Colon (tissue), 2 donors: ENCODE data around the gene ENTREP3.

ENCODE experiments used
- FAIRE-seq: peaks from 2 replicates; lab custom pipeline; 2012; peaks lifted over from hg19 to GRCh38; lab: Jason Lieb, UNC
- donor health status: control.
- donor health status: control.

Gene ENTREP3

GRCh38 chr1:155277902-155278688 lies 22.8 kb upstream of the ENTREP3 start:
- FAIRE-seq: no peak

- no peak for FAIRE-seq
These were observed 22.0 kb upstream of the ENTREP3 start, which contains the start of gene HCN3 for GRCh38 chr1:155277070-155277901. Gene HCN3, plus strand, starts transcription at chr1:155277463. Its CDS starts 128 bp downstream, at chr1:155277591.

- FAIRE-seq: no peak
These were observed 18.3 kb upstream of the ENTREP3 start, which contains the start of gene CLK2 for GRCh38 chr1:155273343-155274245. Gene CLK2, minus strand, starts transcription at chr1:155273504. Its CDS starts 2,527 bp downstream, at chr1:155270977.

- FAIRE-seq: no peak
These were observed 17.4 kb upstream of the ENTREP3 start for GRCh38 chr1:155272466-155273342.

- FAIRE-seq: no peak
These were observed 14.1 kb upstream of the ENTREP3 start for GRCh38 chr1:155269381-155269780.

GRCh38 chr1:155268630-155269029 lies 13.3 kb upstream of the ENTREP3 start:
- FAIRE-seq: no peak

GRCh38 chr1:155267373-155267772 lies 12.1 kb upstream of the ENTREP3 start:
- no peak for FAIRE-seq

GRCh38 chr1:155266553-155266952 lies 11.3 kb upstream of the ENTREP3 start:
- FAIRE-seq: no peak

GRCh38 chr1:155263067-155263466 lies 7.8 kb upstream of the ENTREP3 start:
- FAIRE-seq: no peak

- FAIRE-seq: no peak
These were observed 6.8 kb upstream of the ENTREP3 start, which contains the start of gene SCAMP3 for GRCh38 chr1:155261852-155262673. Gene SCAMP3, minus strand, starts transcription at chr1:155262360. Its CDS starts 209 bp downstream, at chr1:155262151.

GRCh38 chr1:155261493-155261851 lies 6.2 kb upstream of the ENTREP3 start:
- no peak for FAIRE-seq

GRCh38 chr1:155260276-155260675 lies 5.0 kb upstream of the ENTREP3 start:
- FAIRE-seq: no peak

- FAIRE-seq: no peak
These were observed 972 bp upstream of the ENTREP3 start for GRCh38 chr1:155256058-155256852.

GRCh38 chr1:155254714-155255242 lies 505 bp downstream of the ENTREP3 start:
- no peak for FAIRE-seq

GRCh38 chr1:155254228-155254713 lies 1.0 kb downstream of the ENTREP3 start:
- no peak for FAIRE-seq

GRCh38 chr1:155253797-155254196 lies 1.5 kb downstream of the ENTREP3 start:
- no peak for FAIRE-seq

- no peak for FAIRE-seq
These were observed 2.1 kb downstream of the ENTREP3 start for GRCh38 chr1:155253208-155253607.

- no peak for FAIRE-seq
These were observed 3.7 kb downstream of the ENTREP3 start for GRCh38 chr1:155251566-155251965.
